GM18526 (cell line): ENCODE data around the gene RAPGEF2.

Experiments
- POLR2A ChIP-seq: IDR thresholded peaks from 3 replicates; pipeline ENCODE4 v1.6.1; 2011; ENCODE audit not compliant: insufficient read length; ENCODE audit errors: extremely low read depth

RAPGEF2 gene

DNA sequence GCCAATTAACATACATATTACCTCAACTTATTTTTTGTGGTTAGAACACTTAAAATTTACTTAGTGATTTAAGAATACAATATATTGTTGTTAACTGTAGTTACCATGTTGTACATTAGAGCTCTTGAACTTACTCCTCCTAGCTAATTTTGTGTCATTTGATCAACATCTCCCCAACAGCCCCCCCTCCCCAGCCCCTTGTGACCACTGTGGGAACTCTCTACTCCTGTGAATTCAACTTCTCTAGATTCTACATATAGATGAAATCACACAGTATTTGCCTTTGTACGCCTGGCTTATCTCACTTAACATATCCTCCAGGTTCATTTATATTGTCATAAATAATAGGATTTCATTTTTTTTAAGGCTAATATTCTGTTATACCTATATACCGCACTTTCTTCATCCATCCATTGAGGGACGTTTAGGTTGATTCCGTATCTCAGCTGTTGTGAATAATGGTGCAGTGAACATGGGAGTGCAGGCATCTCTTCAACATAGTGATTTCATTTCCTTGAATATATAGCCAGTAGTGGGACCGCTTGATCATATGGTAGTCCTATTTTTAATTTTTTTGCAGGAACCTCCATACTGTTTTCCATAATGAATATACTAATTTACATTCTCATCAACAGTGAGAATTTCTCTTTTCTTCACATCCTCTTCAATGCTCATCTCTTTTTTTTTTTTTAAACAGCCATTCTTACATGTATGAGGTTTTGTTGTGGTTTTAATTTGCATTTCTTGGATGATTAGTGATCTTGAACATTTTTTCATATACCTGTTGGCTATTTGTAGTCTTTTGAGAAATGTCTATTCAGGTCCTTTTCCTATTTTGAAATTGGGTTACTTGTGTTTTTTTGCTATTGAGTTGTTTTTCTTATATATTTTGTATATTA lies 66.8 kb downstream of the RAPGEF2 start:
- TF ChIP-seq POLR2A: no peak

DNA sequence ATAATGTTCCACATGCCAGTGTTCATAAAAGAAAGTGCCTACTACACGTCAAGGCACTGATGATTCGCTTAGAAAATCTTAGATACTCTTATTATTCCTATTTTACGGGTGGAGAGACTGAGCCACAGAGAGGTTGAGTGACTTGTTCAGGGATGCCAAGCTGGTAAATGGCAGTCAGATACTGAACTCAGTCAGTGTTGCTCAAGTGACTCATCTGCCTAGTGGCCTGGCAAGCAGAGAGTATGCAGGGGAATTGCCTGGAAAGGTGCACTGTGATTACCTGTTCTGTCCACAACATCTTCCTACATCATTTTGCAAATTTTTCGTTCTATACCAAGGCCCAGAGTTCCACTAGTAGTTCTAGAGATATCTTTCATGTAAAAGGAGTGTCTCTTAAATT lies 68.4 kb downstream of the RAPGEF2 start:
- TF ChIP-seq POLR2A: no peak

DNA sequence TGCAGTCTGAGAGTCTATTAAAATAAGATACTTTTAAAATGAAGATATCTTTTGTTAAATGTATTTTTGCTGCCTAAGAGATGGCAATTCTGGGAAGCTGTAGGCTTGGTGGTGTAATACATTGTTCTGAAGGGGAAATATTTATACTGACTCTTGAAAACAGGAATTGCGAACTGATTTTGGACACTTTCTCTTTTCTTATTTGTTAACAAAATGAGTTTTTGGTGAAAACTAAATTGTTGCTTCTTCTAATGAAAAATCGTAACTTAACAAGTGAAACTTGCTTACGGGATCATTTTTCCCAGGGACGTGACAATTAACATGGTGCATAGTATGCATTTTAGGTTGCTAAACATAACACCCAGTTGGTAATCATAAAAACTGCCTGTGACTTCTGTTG lies 71.0 kb downstream of the RAPGEF2 start:
- no peak for TF ChIP-seq POLR2A

DNA sequence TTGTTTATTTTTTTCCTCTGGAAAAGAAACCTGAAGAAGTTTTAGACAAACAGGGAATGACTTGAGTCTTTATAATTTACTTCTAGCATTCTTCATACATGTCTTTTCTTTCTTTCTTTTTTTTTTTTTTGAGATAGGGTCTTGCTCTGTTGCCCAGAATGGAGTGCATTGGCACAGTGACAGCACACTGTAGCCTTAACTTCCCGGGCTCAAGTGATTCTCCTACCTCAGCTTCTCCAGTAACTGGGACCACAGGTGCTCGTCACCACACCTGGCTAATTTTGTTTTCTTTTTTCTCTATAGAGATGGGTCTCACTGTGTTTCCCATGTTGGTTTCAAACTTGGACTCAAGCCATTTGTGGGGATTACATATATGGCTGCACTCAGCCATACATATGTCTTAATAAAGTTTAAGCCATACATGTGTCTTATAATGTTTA lies 71.8 kb downstream of the RAPGEF2 start:
- TF ChIP-seq POLR2A: no peak

DNA sequence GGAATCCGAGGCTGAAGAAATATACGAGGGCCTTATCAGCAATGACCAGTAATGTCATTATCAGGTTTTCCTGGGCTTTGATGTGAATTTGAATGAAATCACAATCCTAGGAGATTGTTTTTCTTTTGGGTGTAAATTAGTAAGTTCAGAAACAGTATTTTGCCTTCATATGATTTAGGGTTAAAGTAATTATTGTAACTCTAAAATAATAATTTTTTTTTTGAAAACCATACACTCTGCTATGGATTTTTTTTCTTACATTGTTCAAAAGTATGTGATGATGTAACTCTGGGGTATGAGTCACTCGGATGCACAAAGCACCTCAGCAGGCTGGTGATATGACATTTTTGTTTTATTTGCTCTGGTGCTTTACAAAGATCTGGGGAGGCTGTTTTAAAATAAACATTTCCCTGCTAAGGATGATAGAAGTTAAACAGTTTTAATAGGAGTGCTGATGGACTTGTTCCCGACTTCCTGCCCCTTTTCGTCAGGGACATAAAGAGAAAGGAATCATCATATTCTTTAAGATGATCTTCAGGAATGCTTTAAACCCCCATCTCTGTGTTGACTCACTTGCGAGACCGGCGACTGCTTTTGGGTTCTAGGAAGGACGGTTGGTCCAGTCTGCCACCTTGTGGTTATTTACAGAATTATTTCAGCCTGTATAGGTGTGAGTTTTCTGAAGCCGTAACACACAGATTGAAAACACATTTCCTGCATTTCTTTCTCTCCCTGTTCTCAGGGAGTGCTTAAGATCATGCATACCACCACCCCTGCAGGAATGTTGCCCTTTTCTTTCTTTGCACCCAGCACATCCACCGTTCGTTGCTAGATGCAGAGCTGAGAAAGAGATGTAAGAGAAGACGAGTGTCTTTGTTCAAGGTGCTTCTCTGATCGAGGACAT lies 72.5 kb downstream of the RAPGEF2 start:
- no peak for TF ChIP-seq POLR2A

DNA sequence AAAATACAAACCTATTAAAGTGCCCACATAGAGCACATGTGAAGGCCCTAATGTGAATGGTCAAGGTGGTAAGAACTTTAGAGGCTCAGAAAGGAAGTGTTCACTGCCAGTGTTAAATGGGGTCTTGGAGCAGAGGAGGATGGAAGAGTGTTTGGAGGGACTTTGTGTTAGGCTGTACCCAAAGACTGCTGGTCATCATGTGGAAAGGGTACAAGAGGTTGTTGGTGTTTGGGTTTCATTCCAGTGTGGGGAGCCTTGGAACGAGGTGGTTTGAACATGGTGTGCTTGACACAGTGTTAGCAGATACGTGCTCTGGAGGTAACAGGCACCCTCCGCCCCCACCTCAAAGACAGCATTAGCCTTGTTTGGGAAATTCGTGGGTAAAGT lies 73.1 kb downstream of the RAPGEF2 start:
- TF ChIP-seq POLR2A: no peak

DNA sequence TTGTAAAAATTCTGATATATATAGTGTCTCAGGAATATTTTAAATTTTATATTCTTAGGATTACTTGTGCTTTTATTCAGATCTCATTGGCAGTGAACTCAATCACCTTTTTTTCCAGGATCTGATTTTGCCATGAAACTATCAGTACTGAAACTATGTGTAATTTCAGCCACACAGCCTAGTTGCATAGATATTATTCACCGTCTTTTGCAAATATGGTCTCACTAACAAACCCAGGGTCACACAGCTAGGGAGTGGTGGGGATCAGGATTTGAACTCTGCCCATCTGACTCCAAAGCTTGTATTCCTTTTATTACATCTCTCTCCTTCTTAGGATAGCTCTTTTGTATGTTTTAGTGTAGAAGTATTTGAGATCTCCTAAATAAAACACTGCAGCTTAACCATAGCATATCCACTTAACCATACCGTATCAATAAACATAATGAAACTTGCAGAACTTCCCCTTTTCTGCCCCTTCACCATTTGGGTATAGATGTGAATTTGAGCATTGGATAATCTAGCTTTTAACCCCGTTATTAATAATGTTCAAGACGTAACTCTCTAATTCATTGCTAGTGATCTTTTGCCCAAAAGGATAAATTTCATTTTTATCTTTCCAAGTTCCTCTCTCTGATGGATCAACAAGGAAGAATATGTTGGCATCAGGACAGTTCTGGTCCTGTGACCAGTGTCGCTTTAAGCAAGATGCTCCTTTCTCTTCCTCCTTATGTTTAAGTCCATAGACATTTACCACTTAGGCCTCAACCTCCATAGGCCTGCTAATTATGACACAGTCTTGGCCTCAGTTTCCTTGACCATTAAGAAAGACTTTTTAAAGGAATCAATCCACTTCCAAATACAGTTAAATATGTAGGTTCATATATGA lies 74.6 kb downstream of the RAPGEF2 start:
- no peak for TF ChIP-seq POLR2A

DNA sequence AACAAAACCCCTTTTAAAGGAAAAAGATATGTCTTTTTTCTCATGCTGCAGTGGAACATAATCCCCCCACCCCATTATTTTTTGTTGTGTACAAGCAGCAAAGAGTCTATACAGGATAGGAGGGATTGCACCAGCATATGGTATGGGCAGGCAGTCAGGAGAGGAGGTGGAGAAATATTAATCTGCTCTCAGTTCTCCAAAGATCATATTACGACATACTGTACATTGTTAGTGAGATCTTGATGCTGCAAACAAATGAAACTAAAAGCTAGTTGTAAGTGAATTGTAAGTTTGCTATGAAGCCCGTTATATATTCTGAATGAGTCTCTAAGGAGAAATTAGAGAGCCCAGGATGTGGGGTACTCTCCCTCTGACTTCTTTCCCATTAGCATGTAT lies 75.3 kb downstream of the RAPGEF2 start:
- TF ChIP-seq POLR2A: no peak

DNA sequence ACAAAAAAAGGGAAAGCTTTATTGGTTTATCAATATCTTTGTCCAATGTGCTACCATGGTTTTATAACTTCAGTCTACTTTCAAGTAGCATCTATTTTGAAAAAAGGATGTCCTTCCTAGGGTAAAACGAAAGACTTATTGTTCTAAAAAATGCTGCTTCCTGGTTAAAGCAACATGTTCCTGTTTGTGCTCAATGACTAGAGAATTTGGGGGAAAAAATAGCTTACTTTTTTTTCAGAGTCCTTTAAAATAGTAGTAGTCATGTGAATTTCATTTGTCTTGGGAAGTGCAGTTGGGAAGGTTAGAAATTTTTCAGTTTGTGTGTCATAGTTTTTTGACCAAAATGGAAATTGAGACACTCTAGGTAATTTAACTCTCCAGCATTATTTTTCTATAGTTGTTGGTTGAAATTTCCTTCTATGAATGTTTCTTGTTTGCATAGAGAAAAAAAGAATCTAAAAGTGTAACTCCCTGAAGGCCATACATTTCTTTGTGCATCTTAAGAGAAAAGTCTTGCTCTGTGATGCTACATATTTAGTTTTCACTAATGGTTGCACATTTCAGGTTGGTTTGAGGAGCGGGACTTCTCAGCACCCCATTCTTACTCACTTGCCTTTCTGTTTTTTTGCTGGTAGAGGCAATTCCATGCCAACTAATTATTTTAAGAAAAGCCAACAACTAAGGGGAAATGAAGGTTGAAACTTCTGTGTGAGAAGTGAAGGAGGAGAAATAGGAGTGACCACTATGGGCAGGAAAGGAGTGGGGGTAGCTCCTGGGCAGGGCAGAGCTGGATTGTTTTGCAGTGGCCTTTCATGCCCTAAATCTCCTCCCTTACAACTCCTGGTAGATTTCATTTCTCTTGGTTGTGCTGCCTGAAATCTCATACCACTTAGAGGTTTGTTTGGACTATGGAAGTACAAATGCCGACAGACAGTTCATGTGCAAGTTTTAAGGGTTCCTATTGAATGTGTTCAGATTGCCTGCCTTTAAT lies 76.4 kb downstream of the RAPGEF2 start:
- TF ChIP-seq POLR2A: no peak

DNA sequence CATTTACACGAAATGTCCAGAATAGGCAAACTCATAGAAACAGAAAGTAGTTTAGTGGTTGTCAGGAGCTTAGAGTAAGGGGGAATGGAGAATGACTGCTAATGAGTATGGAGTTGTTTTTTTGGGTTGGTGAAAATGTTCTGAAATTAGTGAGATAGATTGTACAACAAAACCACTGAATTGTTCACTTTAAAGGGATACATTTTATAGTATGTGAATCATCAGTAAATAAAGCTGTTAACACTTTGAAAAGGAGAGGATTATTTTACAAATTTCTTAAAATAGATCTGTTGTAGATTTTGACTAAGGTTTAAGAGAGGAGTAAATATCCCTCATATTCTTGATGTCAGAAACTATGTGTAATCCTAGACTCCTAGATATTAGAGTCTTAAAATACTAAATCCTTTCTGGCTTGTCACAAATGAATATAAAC lies 82.7 kb downstream of the RAPGEF2 start:
- TF ChIP-seq POLR2A: no peak

DNA sequence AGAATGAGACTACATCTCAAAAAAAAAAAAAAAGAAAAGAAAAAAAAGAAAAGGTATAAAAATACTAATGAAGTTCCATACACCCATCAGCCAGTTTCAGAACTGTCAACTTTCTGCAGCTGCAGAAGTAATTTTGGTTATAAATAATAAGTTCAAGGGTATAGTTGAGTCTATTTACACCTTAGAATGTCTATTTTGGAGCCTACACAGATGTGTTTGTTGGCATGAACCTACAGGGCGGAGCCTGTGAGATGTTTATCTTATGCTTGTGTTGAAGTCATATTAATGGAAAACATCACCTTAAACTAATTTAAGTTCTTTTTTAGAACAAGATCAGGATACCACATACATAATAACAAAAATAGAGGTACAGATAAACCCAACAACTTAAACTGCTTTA lies 85.8 kb downstream of the RAPGEF2 start:
- no peak for TF ChIP-seq POLR2A

DNA sequence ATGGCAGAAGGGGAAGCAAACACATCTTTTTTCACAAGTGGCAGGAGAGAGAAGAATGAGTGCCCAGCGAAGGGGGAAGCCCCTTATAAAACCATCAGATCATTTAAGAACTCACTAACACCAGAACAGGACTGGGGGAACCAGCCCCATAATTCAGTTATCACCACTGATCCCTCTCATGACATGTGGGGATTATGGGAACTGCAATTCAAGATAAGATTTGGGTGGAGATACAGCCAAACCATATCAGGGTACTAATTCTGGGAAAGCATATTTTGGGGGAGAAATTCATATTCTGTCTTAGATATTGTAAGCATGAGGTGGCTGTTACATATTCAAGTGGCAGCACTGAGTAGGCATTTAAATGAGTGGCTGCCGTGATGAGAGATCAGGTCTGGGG lies 87.8 kb downstream of the RAPGEF2 start:
- TF ChIP-seq POLR2A: no peak

DNA sequence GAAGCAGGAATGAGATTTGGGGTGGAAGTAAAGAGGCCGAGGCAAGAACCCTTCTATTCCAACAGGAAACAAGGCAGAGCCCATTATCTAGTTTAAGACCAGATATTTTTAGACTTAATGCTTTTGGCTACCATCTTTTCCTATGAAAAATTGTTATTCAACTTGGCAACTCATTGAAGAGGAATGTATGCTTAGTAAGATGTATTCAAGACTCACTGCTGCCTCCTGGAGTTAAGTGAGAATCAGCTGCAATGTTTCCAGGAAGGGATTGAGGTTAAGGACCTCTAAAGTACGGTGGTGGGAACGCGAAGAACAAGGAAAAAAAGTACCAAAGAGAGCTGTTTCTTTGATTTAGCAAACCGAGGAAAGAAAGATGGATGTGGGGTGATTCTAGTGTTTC lies 89.1 kb downstream of the RAPGEF2 start:
- no peak for TF ChIP-seq POLR2A

DNA sequence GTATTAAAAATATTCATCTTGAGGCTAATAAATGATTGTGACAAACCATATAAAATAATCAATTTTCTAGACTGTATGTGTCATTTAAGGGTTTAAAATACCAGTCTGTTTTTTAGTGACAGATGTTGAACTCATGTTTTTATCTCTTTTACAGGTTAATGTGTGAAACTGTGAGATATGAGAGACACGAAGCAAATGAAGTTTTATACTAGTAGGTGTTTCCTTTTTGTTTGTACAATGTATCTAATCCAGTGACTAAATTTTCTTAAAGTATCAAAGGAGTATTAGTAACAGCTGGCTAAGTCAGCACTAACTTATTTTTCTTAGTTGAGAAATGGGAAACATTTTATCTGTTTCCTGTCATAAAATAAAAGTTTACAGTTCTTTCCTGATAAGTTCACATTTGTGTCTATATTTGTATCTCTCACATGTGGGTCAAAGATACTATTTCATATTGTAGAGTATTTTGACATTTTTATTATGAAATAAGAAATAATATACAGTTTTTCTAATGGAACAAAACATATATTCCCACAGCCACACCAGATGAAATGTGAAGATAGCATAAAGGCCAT lies 90.3 kb downstream of the RAPGEF2 start:
- TF ChIP-seq POLR2A: no peak

DNA sequence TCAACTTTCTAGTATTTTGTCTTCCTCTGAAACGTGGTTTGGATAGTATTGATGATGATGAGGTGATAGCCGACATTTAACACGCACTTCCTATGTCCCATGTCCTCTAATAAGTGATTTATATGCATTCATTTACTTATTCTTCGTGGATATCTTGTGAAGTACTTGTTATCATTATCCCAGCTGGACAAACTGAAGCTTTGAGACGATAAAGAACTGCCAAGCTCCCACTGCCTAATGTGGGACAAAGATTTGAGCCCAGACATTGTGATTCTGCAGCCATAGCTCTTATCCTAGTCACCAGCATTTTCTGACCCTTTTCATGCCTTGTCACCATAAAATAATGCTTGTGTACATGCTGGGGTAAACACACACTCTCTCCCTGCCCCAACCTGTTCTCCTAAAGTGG lies 92.5 kb downstream of the RAPGEF2 start:
- no peak for TF ChIP-seq POLR2A
